Astrocyte of the hippocampus (primary cell): ENCODE measurements around the gene SMCO4.
"Not testable (repeated sequence)": the region's sequence is repeated elsewhere in the genome, so short reads cannot be mapped to it uniquely, and the experiment has no call there.

ENCODE experiments used
- DNase-seq: peaks from one replicate; pipeline ENCODE4 v3.0.0; 2011; ENCODE audit warnings: low read depth, low spot score

Gene SMCO4

DNA sequence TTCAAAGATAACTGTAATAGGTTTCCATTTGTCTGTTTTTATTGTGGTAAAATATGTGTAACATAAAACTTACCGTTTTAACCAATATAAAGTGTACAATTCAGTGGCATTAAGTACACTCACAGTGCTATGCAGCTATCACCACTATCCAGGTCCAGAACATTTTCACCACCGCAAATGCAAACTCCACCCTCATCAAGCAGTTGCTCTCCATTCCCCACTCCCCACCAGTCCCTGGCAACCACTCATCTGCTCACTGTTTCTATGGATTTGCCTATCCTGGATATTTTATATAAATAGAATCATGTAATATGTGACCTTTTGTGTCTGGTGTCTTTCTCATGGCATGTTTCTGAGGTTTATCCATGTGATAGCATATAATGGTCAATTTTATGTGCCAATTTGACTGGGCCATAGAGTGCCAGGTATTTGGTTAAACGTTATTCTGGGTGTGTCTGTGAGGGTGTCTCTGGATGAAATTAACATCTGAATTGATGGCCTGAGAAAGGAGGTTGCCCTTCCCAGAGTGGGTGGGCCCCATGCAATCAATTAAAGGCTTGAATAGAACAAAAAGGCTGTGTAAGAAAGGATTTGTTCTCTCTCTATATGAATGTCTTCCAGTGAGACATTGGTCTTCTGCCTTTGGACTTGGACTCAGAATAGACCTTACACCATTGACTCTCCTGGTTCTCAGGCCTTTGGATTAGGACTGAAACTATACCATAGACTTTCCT is 17.2 kb upstream of the SMCO4 start:
- no peak for DNase-seq

DNA sequence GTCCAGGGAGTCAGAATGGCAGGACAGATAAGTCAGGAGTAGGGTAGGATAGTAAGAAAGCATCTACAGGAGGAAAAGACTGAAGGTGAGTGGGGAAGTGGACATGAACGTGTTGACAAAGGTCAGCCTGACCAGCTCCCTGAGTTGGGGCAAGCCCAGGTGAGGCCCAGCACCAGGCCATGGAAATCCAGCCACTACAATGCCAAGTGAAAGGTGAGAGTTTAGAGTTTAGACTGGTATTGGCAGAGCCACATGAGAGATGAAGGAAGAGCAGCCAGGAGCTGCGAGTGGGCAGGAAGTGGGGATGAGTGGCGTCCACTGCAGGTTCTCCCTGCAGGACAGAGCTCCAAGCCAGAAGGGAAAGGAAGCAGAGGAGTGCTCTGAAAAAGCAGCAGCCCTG is 16.5 kb upstream of the SMCO4 start:
- DNase-seq = no peak

DNA sequence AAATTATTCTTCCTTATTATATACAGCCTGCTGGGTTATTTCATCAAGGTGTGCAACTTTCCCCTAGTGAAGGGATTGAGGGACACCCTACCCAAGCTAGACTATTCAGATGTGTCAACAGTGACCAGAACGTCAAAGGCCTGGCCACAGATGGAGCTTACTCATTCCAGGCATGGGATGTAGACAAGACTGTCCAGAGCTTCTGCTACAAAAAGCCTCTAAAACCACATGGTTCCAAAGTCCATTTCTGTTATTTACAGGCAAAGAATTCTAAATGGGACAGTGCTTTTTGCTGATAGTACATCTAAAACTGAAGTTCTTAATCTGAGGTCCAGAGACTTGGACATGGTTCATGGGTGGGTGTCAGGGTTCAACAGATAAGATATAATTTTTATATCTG is 9.7 kb upstream of the SMCO4 start:
- DNase-seq = no peak

DNA sequence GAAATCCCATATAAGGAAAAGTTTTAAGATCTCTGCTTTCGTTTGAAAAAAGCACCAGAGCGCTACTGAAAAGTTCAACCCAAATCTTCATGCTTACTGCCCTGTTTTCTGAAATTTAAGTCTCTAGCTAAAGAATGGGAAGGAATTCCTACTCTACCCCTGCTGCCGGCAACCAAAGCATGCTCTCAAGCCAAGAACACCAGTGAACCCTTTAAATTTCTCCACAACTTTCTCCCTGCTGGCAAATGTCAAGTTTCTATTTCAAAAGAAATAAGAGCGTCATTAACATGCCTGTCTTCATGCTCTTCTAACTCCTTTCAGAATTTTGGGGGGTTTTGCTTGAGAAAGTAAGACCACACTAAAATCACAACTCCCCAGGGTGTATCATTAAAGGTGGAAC is 6.8 kb upstream of the SMCO4 start:
- DNase-seq = no peak

DNA sequence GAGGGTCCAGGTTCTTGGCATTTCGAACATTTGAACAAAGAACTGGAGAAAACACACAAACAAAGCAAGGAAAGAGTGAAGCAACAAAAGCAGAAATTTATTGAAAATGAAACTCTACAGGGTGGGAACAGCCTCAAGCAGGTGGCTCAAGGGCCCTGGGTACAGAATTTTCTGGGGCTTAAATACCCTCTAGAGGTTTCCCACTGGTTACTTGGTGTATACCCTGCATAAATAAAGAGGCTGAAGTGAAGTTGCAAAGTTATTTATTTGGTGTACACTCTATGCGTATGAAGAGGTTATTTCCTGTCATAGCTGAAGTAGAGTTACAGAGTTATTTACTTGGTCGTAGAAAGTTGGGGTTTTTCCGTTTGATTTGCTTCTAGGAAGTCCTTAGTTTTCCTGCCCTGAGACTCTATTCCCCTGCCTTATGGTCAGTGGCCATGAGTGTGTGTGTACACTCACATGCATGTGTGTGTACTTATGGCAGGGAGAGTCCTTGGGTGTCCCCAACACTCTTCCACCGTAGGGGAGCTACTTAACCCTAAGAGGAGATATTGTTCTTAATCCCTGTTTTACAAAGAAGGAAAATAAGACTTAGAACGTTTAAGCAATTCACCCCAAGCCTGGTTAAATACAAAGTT is 5.6 kb upstream of the SMCO4 start:
- DNase-seq = no peak

DNA sequence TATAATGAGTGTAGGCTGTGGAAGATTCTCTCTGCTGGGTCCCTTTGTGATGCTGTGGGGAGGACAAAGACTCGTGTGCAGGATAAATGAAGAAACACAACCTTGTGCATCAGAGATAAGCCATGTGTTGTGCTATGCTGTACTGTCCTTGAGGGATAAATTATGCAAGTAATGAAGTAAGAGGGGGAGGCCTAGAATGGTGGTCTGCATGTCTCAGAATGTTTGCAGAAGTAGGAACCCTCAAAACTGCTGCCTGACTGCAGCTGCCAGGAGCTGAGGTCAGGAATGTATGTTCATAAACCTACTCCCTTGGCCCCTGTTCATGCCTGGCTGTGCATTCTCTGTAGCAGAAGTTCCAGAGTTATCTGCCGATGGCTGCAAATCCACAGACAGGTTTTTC is 4.6 kb upstream of the SMCO4 start:
- DNase-seq = no peak

DNA sequence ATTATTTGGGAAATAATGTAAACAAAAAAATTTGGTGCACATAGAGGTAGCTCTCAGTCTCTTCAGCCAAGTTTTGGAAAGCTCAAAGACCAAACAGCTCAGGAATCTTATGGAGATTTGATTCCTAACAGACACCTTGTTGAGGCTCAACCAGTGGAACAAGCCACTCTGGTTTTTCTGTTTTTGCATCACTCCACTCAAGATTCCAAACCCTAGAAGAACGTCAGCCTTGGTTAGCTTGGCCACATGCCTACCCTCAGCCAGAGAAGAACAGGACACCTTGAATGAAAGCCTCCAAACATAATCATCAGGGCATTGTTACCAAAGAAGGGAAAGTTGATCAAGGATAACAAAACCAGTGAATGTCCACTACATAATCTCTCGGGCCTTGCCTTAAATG is 3.8 kb upstream of the SMCO4 start:
- no peak for DNase-seq

DNA sequence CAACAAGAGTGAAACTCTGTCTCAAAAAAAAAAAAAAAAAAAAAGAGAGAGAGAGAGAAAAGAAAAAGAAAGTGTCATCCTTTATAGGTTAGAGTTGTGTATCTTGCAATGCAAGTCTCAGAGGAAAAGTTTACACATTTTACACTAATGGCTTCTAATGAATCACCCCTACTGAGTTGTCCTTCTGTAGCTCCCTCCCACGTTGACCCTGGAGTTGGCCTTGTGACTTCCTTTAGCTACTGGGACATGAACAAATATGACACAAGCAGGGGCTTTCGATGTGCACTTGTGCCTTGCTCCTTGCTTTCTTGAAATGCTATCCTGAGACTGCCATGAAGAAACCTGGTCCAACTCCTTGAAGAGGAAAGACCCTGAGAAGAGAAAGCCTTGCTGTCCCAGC is 2.4 kb upstream of the SMCO4 start:
- no peak for DNase-seq

DNA sequence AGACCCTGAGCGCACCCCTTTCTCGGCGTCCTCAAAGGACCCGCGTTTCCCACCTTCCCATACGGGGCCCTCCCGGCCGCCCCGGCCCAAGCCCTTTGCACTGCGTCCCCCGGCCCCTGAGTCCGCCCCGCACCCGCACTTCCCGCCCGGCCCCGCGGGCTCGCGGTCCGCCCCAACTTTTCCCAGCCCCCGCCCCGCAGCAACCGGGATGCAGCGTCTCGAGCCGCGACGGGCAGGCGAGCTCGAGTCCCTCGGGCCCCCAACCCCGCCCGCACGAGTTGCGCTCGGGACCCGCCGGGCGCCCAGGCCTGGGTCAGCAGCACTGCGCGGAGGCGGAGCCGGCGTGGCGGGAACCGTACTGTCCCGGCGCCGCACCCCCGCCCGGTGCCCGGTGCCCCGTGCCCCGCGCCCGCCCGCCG is 371 bp downstream of the SMCO4 start:
- peak; percentile 61 for DNase-seq

DNA sequence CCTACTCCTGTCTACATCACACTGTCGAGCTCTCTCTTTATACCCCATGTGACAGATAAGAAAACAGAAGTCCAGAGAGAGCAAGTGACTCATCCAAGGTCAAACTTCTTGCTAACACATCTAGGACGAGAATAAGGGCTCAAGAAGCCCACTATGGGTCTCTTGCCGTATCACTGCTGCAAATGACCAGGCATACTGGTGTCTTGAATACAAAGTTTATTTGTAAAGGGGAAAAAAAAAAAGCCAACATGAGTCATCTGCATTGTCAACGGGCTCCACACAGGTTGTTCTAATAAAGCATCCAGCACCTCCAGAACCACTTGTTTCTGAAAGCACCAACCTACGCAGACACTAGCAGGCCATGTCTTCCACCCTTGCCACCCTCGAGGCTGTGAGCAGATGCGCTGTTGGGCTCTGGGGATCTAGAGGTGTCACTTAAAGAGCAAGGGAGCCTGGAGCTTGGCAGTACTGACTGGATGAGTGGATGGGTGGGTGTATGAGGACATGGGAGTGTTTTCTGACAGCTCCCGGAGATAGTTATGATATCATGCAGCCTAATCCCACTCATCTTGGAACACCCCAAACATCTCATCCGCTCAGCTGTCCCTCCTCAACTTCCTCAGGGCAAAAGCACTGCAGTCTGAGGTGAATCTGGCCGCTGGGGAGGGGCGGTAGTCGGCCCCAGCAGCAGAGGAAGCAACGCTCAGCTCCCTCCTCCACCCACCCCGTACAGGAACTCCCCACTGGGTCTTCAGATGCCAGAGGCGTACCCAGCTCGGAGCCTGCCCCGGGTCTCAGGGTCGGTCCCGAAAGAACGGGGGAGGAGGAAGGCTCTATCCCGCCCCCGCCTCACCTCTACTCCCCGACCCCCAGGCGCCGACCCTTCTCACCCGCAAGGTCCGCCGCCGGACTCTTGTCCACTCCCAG is 1.0 kb downstream of the SMCO4 start:
- DNase-seq = peak; percentile 72

DNA sequence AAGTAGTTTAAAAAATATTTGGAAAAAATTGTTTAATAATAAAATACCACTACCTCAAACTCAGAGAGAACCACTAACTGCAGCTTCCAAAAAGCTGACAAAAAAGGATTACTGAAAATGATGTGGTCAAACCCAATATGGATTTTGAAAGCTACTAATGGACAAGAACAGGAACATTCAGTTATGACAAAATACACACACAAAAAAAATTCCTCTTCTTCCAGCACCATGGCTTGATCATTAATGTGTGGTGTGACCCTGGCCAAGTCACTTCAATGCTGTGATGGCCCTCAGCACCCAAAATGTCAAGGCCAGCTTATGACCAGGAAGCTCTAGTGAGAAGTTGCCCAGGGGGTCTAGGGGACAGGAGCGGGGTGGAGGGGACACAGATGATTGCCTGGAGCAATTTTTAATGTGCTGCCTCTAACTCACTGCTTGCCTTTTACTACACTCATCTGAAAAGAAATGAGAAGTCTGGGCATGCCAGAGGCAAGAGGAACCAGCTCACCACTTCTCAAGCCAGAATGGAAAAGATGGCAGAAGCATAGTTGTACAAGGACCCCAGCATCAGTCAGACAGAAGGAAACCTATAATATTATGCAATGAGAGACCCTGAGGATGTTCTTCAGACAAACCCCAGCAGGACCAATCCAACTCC is 2.2 kb downstream of the SMCO4 start:
- DNase-seq = no peak

DNA sequence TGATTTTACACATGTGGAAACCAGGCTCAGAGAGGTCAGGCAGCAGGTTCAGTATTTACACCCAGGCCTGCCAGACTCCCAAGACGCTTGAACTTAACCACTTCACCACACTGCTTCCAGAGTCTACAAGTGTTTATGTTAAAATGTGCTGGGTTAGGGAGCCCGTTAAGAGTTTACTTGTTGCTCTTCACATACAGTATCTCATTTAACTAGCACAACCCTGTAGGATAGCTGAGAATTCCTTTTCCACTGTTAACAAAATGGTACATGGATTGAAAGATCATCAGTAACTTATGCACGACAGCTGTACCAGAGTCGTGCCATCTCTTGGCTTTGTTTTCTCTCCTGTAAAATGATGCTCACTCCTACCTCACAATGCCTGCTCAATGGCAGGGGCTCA is 2.9 kb downstream of the SMCO4 start:
- no peak for DNase-seq

DNA sequence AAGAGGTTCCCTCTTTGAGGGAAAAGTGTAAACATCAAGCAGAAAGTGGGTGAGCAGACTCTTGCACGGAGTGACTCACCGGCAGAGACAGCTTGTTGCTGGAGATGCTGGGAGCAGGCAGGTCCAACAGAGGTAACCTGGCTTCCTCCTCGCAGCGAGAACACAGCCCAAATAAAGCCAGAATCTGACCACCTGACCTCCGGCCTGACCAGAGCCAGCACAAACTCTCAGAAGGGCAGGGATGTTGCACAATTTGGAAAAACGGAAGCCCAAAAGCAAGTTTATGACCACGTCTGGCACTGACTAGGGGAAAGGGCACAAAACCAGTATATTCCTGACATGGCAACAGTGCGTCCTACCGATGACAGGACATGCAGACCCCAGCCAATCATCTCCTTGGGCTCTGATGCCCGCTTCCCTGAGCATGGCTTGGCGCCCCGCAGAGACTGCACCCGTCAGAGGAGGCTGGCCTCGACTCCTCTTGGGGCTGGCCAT is 5.4 kb downstream of the SMCO4 start:
- DNase-seq = no peak

DNA sequence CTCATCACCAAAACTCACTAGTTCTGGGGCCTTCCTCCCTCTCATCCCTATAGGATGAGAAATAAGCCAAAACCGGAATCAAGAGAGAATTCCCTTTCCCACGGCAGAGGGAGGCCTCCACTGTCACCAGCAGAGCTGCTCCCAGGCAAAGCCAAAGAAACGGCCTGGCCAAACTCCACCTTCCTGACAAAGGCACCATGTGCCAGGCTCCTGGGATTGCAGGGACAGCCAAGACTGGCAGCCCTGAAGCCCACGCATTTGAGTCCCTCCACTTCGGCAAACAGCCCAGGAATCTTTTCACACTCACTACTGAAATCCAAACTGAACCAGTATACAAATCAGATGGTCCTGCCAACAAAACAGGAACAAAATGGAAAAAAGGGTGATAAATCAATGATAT is 6.1 kb downstream of the SMCO4 start:
- peak; percentile 33 for DNase-seq

DNA sequence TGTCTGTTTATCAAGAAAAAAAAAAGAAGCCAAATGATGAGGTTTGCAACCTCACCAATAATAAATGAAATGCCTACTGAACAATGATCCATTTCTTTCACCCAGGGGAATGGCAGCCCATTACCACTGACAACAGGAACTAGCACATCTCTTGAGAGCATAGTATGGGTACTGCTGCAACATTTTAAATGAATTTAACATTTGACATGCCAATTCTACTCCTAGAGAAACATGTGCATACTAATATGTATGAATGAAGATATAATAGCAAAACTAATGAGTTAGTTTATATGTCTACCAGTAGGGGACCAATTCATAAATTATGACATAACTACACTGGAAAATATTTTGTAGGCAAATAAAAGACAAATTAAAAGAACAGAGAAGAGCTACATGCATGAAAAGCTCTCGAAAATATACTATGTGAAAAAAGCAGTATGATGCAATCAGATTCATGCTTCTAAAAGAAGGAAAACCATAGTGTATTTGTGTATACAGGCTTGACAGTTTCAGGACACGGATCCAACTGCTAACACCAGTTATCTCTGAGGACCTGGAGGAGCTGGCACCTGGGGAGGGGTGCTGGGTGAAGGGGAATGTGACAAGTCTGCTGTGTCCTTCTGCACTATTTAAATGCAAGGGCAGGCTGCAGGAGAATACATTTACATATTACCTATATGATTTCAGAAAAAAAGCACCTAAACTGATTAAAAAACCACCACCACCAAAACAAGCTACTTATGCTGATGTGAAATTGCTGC is 6.9 kb downstream of the SMCO4 start:
- no peak for DNase-seq

DNA sequence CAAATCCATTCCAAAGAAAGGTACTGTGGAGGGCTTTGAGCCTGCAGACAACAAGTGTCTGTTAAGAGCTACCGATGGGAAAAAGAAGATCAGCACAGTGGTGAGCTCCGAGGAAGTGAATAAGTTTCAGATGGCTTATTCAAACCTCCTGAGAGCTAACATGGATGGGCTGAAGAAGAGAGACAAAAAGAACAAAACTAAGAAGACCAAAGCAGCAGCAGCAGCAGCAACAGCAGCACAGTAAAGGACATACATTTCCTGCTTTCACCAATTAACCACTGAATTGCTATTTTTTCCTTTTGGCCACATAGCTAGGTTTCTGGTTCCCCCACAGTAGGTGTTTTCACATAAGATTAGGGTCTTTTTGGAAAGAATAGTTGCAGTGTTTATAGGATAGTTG is 7.6 kb downstream of the SMCO4 start:
- not testable (repeated sequence) for DNase-seq

DNA sequence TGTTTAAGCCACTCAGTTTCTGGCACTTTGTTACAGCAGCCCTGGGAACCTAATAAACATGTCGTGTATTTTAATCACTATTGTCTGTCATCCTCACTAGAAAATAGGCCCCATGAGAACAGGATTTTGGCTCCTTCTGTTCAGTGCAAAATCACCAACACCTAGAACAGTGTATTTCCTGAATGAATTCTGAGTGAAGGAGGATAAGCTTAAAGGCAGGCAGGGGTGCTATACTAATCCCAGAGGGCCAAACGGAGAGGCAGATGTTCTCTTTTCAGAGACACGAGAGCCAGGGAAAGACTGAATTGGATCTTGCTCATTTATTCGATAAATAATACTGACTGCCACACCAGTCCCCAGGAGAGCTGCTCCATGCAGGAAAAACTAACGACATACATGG is 10.4 kb downstream of the SMCO4 start:
- no peak for DNase-seq

DNA sequence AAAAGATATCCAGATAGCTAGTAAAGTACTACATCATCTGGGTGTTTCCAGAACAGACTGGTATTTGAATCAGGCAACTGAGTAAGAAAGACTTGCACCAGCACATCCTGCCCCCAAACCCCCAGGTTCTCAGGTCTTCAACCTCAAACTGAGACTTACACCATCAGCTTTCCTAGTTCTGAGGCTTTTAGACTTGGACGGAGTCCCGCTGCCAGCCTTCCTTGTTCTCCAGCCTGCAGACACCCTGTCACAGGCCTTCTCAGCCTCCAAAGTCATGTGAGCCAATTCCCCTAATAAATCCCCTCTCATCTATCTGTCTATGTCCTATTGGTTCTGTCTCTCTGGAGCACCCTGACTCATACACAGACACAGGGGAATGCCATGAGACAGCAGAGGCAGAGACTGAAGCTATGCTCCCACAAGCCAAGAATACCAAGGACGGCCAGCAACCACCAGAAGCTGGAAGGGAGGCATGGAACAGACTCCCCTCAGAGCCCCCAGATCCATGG is 10.9 kb downstream of the SMCO4 start:
- peak; percentile 26 for DNase-seq

DNA sequence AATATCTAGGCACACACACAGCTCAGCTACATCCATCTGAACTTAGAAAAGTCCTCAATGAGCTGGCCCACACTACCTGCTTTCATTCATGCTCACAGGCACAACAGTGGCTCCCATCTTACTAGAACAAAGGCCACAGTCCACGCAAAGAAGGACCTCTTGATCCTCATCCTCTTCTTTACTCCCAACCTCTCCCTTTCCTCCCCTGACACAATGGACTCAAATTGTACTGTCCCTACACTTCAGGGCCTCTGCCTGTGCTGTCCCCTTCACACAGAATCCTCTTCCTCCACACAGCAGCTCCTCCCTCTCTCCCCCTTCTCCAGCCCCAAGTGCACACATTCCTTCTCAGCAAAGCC is 12.7 kb downstream of the SMCO4 start:
- DNase-seq = no peak

DNA sequence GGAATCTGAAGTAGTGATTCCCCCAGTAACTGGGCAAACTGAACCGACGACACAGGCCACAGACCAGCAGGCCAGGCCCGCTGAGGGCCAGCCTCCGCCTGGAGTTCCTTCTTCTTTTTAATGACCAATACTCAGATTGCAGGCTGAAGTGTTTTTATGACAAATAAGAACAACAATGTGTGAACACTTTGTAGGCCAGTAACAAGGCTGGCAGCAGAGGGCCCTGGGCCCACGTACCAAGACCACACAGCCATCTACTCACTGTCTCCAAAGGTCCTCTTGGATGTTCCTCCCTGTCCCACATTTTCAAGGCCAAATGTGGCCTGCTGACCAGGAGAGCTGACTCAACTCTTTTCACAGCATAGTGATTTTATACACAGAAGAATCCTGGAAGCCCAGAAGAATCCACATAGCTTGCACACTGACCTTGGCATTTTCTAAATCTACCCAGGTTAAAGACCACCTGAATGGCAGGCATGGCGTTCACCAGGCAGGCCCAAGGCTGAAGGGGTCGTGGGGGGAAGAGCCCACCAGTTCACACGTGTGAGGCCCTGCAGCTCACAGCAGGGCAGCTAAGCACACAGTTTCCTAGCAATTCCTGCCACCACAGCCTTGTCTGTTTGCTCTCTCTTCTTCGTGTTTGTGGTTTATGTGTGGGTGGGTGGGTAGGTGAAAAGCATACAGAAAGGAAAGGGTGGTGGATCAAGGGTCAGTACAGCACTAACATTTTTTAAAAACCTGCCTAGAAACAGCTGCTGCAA is 13.3 kb downstream of the SMCO4 start:
- DNase-seq = peak; percentile 22
